ENCODE data around the gene ENDOD1.

Gene ENDOD1

DNA sequence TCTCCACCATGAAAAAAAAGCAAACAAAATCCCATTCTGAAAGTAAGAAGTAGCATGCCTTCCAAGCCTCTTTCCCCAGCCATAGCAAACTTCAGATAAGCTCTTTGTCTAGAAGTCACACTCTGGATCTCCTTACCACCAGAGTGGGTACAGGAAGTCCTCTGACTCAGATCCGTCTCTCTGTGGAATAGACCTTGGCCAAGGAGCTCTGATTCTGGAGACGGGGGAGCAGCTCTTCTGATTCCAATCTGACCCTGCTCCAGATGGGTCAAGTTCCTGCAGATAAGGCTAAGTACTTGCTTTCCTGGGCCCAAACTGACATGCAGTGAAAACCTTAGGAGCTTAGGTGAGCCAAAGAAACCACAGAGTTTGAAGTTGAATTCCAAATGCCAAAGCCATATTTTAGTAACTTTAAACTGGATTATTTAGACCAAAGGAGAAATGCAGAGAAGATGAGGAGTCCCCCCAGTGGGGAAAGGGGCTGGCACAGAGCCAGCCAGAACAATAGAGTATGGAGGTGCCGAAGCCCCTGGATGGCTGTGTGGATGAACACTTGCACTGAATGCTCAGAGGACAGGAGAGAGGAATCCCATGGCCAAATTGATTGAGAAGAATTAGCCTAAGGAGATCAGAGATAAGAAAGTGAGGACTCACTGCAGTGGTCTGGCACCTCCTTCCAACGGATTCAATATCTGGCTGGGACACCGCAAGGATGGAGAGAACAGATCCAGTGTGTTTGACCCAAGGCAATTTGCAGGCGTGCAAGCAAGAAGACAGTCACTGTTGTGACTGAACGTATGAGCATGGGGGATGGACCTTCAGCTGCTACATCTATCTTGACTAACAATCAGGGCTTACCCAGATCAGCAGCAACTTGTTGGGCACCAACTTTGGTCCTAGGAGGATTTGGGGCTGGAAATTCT is 54.9 kb downstream of the ENDOD1 start:
- no peak for DNase-seq

- no peak for DNase-seq
These were observed 55.9 kb downstream of the ENDOD1 start for GRCh38 chr11:95145430-95146060.

GRCh38 chr11:95147364-95147905 is 57.8 kb downstream of the ENDOD1 start:
- peak; percentile 95 for DNase-seq

- DNase-seq = no peak
These were observed 58.8 kb downstream of the ENDOD1 start for GRCh38 chr11:95148406-95148805.

GRCh38 chr11:95148938-95149337 is 59.3 kb downstream of the ENDOD1 start:
- no peak for DNase-seq

- no peak for DNase-seq
These were observed 60.2 kb downstream of the ENDOD1 start for GRCh38 chr11:95149651-95150364.

DNA sequence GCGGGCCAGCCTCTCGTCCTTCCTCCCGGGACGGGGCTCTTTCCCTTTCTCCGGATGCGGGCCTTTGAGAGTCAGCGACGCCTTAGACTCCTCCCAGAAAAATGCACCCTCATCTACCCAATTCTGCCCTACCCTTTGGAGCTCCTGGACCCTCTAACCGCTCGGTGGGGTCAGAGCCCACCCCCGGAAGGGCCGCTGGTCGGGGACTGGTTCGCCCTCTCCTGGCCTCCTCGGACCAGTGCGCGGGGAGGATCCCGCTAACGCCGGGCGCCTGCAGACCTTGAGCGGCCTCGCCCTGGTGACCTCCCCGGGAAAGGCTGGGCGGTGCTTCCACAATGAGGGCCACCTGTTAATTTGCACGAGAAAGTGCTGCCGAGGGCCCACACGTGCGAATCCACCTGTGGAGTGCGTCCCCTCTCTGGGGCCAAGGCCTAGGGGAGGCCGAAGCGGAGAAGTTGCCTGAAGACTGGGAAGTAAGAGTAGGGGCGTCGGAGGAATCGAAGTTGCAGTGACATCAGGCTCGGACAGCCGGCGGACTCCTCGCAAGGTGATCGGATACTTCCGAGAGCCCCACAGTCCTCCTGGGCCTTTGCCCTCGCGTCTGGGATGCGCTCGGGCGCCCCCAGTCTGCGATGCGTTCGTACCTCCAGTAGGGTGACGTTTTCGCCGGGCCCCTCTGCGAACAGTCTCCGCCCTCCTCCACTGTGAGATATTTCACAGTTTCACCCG is 61.5 kb downstream of the ENDOD1 start:
- DNase-seq = peak; percentile 91

DNA sequence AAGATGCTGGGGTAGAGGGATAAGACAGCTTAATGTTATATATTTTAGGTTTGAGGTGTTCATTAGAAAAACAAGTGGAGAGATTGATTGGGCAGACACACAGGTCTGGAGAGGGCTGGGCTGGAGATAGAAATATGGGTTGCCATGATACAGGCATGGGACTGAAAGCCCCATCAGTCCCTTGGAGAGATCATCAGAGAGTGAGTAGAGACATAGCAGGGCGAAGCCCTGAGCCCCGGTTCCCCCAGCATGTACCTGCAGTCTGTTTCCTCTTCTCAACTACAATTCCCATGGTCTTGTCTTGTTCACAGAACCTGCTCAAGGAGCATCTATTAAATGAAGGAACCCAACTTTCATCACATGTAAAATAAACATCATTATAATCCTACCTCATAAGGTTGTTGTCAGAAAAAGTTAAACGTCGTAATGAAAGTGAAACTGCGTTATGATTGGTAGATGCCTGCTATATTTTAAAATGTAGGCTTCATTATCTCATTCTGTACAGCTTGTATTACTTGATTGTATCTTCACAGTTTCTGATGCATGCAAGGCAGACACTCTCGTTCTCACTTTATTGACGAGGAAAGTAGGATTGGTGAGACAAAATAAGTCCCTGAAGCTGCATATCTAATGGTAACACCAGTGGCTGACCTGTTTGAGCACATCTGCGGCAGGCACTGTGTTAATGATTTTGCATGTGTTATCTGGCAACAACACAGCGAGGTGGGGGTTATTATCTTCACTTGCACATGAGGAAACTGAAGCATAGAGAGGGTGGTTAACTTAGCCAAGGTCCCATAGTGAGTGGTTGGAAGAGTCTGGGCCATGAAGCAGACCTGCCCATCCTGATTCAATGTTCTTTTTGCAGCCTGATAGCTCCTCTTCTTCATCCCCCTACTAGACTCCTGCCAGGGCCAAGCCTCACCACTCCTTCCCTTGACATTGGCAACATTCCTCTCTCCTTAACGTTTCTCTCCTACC is 63.5 kb downstream of the ENDOD1 start:
- no peak for DNase-seq

DNA sequence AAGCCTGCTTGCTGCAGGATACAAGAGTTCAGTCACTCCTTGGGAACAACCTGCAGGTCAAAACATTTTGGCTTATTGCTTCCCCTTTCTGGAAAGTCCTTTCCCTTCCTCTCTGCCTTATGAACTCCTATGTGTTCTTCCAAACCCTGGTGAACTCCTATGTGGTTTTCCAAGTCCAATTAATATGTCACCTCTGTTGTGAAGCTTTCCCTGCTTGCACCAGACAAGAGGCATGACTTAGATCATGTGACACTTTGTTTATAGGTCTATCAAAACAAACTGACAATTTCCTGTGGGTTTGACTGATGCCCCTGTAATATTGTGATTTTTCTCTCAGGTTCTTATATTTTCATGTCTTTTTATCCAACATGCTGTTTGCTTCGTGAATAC is 64.2 kb downstream of the ENDOD1 start:
- no peak for DNase-seq

DNA sequence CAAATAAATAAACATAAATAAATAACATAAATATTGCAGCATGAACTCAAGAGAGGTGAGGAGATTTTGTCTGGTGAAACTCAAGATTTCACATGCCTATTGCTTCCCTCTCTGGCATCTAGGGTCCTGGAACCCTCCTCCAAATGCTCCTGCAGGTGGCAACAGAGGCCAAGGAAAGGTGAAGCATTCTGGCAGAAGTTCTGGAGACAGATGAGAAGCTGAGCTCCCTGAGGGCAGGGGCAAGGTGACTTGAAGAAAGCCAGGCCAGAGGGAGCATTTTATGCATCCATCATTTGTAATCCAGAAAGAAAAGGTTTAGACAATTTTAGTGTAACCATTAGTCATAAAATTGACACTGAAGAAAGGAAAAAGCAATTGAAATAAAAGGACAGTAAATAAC is 64.9 kb downstream of the ENDOD1 start:
- peak; percentile 76 for DNase-seq

DNA sequence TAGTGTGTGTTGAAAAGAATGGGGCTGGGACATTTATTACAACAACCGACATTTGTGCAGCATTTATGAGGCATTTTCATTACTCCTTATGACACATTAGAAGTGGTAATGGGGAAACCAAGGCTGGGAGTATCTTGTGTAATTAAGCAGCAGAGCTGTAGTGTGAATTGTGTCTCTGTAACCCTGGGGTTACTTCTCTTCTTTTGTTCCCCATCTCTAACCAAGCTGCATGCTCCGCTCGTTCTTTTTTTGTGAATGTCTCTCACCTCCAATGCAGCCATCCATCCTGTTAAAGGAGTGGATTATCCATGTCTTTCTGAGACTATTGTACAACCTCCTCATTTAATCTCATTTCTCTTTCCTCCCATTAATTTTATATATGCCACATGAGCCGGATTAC is 65.7 kb downstream of the ENDOD1 start:
- no peak for DNase-seq

GRCh38 chr11:95156133-95156721 is 66.6 kb downstream of the ENDOD1 start:
- DNase-seq = no peak

DNA sequence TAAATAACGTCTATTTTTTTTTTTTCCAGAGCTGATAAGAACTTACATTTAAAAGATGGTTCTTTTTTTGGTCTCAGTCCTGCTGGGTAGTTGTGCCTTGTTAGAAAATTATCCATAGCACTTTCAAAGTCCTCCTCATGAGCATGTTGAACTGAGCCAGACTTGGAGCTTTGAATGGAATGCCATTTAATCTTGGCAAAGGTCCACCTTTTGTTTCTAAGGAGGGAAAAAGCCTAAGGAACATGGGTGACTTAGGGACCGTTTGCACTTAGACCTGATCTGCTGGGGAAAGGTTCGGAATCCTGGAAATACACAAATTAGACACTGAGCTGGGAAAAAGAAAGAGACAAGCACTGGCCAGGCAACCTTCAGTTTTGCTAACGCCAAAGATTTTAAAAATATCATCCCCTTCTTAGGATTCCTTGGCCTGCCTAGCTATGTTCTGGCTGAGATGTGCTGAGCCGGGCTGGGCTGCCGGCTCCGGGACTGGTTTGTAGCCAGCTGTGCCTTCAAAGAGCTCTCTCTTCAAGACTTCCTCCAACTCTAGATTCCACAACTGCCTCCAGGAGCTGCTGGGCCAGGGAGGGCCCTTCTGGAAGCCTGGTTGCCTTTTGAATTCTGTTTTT is 67.4 kb downstream of the ENDOD1 start:
- no peak for DNase-seq

DNA sequence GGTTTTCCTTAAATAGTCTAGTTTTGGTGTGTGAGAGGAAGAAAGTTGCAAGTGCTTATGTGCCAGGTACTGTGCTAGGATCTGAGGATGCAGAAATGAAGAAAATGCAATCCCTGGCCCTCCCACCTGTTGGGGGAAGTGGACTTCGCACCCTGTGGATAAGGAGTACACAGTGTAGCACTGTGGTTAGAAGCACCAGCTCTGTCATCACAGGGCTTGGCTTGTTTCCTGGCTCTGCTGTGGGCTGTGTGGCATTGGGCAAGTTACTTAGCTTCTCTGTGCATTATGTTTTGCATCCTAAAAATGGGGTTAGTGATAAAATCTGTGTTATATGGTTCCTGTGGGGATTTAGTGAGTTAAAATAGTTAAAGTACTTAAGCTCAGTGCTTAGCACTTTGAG is 68.2 kb downstream of the ENDOD1 start:
- DNase-seq = no peak

GRCh38 chr11:95161248-95161647 is 71.6 kb downstream of the ENDOD1 start:
- no peak for DNase-seq

GRCh38 chr11:95163106-95163505 is 73.5 kb downstream of the ENDOD1 start:
- no peak for DNase-seq

DNA sequence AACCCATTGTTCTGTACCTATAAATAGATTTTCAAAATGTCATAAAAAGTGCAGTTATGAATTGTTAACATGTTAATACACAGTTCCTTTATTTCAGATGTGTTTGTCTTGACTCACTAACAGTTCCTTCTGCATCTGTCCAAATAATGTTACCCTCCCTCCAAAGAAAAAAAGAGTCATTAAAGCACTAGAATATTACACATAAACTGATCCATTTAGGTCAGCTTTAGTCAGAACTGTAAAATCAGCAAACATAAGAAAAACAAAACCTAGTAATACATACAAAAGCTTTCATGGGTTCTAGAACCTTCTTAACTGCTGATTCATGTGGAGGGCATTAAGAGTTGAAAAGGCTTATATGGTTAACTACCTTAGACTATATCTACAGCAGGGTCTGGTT is 76.0 kb downstream of the ENDOD1 start:
- DNase-seq = no peak

DNA sequence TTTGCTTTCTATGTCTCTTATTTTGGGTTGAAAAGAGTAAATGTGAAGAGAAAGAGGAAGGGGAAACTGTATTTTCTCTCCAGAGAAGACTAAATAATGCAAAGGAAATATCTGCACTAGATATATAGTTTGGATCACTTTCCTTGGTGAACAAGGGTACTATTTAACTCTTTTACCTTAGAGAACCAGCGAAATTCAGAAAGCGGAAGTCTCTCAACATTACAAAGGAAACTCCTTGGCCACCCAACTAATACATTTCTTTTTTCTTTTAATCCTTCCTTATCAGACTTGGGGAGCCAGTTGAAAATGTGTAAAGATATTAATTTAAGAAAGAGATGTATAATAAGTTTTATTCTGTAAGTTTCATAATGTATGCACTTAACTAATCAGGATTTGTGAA is 77.1 kb downstream of the ENDOD1 start:
- no peak for DNase-seq

- no peak for DNase-seq
These were observed 80.6 kb downstream of the ENDOD1 start for GRCh38 chr11:95170294-95170693.

GRCh38 chr11:95175818-95176380 is 86.3 kb downstream of the ENDOD1 start:
- DNase-seq = no peak
